COLO668 (cell line): ENCODE results near the gene NT5DC2.
"Not testable (repeated sequence)": the region's sequence is repeated elsewhere in the genome, so short reads cannot be mapped to it uniquely, and the experiment has no call there.

Source experiments
- DNase-seq: peaks from one replicate; lab custom pipeline; 2025; ENCODE audit not compliant: unreplicated experiment; lab: John Stamatoyannopoulos, UW

Gene NT5DC2

GRCh38 chr3:52537726-52538421 lies 4.2 kb upstream of the NT5DC2 start:
- no peak for DNase-seq

GRCh38 chr3:52537165-52537620 lies 3.5 kb upstream of the NT5DC2 start:
- no peak for DNase-seq

- peak; percentile 95 for DNase-seq
Measured at GRCh38 chr3:52536369-52537164, 2.9 kb upstream of the NT5DC2 start, which contains the start of gene UQCC5. Gene UQCC5, plus strand, starts transcription at chr3:52536605. Its CDS starts 151 bp downstream, at chr3:52536756.

GRCh38 chr3:52536112-52536368 lies 2.4 kb upstream of the NT5DC2 start:
- no peak for DNase-seq

- DNase-seq, result no peak
Measured at GRCh38 chr3:52535411-52536111, 1.9 kb upstream of the NT5DC2 start.

- DNase-seq, result peak; percentile 71
Measured at GRCh38 chr3:52534281-52535183, 875 bp upstream of the NT5DC2 start.

GRCh38 chr3:52532838-52533622 lies 627 bp downstream of the NT5DC2 start:
- DNase-seq, result peak; percentile 39

GRCh38 chr3:52532517-52532837 lies 1.2 kb downstream of the NT5DC2 start:
- DNase-seq, result peak; percentile 35

GRCh38 chr3:52531860-52532516 lies 1.7 kb downstream of the NT5DC2 start:
- DNase-seq, result no peak

GRCh38 chr3:52530918-52531826 lies 2.5 kb downstream of the NT5DC2 start:
- DNase-seq, result no peak

- no peak for DNase-seq
Measured at GRCh38 chr3:52529376-52530333, 4.0 kb downstream of the NT5DC2 start.

- no peak for DNase-seq
Measured at GRCh38 chr3:52528586-52529375, 4.9 kb downstream of the NT5DC2 start.

- no peak for DNase-seq
Measured at GRCh38 chr3:52527732-52528585, 5.7 kb downstream of the NT5DC2 start.

- no peak for DNase-seq
Measured at GRCh38 chr3:52527039-52527731, 6.5 kb downstream of the NT5DC2 start.

GRCh38 chr3:52526671-52527038 lies 7.0 kb downstream of the NT5DC2 start:
- not testable (repeated sequence) for DNase-seq
